Effector memory CD8-positive, alpha-beta T cell (primary cell): ENCODE results near the gene PPP1R14D.

Experiments used
- ATAC-seq: fragments of 150-1000 bp; cut with Tn5 transposase; replicated peaks from 2 replicates; pipeline ENCODE4 v1.10.0; 2021; ENCODE audit warnings: mild to moderate bottlenecking, moderate library complexity
- DNase-seq, 3 experiments: peaks; one replicate each; pipeline ENCODE4 v3.0.0; 2021
- H3K27ac Mint-ChIP-seq, 2 donors: one replicate each; pipeline ENCODE4 v1.8.0; 2022; ENCODE audit warnings: mild to moderate bottlenecking in 2 of 2, mixed read lengths in 2 of 2, moderate library complexity in 2 of 2
- H3K27me3 Mint-ChIP-seq, 2 donors: one replicate each; pipeline ENCODE4 v1.8.0; 2022; ENCODE audit warnings: mixed read lengths in 2 of 2
- H3K36me3 Mint-ChIP-seq: one replicate; pipeline ENCODE4 v1.8.0; 2022; ENCODE audit warnings: mild to moderate bottlenecking, moderate library complexity, mixed read lengths; ENCODE audit not compliant: insufficient read depth
- H3K4me1 Mint-ChIP-seq, 2 donors: one replicate each; pipeline ENCODE4 v1.8.0; 2022; ENCODE audit warnings: low read depth in 2 of 2, mixed read lengths in 2 of 2
- H3K4me3 Mint-ChIP-seq, 2 donors: one replicate each; pipeline ENCODE4 v1.8.0; 2022; ENCODE audit warnings: mild to moderate bottlenecking in 2 of 2, mixed read lengths in 2 of 2, moderate library complexity in 2 of 2
- H3K9me3 Mint-ChIP-seq, 2 donors: one replicate each; pipeline ENCODE4 v1.8.0; 2022; ENCODE audit warnings: mixed read lengths in 2 of 2

PPP1R14D gene

DNA sequence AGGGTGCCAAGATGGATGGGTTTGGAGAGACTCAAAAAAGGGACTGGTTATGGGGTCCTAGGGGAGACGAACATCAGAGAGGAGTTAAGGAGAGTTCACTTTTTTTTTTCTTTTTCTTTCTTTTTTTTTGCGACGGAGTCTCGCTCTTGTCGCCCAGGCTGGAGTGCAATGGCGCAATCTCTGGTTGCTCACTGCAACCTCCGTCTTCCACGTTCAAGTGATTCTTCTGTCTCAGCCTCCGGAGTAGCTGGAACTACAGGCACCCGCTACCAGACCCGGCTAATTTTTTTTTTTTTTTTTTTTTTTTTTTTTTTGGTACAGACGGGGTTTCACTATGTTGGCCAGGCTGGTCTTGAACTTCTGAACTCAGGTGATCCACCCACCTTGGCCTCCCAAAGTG is 16.5 kb upstream of the PPP1R14D start:
- H3K9me3 Mint-ChIP-seq, result no peaks in the 10 kb centered on the region
- ATAC-seq, result no peak
- peaks cover 4 to 12% of the 10 kb centered on the region in 2 donors for H3K4me1 Mint-ChIP-seq
- no peak for DNase-seq
- H3K27ac Mint-ChIP-seq, result no peak overlapping the region
- H3K36me3 Mint-ChIP-seq, result no peaks in the 10 kb centered on the region
- H3K27me3 Mint-ChIP-seq, result peaks cover 0 to 7% of the 10 kb centered on the region in 2 donors
- peak overlapping the region; percentile 83 to 85 for H3K4me3 Mint-ChIP-seq

DNA sequence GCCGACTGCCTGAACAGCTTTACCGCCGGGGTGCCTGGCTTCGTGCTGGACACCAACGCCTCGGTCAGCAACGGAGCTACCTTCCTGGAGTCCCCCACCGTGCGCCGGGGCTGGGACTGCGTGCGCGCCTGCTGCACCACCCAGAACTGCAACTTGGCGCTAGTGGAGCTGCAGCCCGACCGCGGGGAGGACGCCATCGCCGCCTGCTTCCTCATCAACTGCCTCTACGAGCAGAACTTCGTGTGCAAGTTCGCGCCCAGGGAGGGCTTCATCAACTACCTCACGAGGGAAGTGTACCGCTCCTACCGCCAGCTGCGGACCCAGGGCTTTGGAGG is 16.2 kb upstream of the PPP1R14D start:
- H3K4me3 Mint-ChIP-seq, result peak overlapping the region; percentile 83 to 85
- peaks cover 4 to 12% of the 10 kb centered on the region in 2 donors for H3K4me1 Mint-ChIP-seq
- H3K36me3 Mint-ChIP-seq, result no peaks in the 10 kb centered on the region
- ATAC-seq (peak; percentile 69), DNase-seq (peak in 2 of 3 experiments; percentile 14 to 18)
- H3K27ac Mint-ChIP-seq, result no peak overlapping the region
- H3K9me3 Mint-ChIP-seq, result no peaks in the 10 kb centered on the region
- peaks cover 0 to 7% of the 10 kb centered on the region in 2 donors for H3K27me3 Mint-ChIP-seq

DNA sequence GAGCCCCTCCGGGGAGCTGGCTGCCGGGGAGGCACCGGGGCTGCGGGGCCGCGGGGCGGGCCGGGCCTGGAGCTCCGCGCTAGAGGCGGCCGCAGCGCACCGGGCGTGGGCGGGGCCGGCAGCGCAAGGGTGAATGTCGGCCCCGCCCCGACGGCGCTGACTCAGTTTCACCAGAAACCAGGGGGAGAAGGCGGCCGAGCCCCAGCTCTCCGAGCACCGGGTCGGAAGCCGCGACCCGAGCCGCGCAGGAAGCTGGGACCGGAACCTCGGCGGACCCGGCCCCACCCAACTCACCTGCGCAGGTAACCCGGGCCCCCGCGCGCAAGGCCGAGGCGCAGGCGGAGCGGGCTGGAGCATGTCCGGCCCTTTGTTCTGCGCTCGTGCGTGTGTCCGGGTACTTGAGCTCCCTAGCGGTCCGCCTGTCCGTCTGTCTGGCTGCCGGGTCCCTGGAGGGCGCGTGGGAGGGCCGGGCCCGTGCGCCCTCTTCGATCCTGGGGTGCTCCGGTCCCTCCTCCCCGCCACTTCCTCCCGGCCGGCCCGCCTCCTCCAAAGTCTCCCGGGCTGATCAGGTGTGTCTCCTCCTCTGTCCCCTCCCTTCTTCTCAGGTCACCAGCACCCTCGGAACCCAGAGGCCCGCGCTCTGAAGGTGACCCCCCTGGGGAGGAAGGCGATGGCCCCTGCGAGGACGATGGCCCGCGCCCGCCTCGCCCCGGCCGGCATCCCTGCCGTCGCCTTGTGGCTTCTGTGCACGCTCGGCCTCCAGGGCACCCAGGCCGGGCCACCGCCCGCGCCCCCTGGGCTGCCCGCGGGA is 15.6 kb upstream of the PPP1R14D start, which contains the start of gene SPINT1:
SPINT1 (plus strand) TSS at position 164 of the 811 bp plus-strand sequence; CDS start at position 671, 507 bp downstream.
- no peaks in the 10 kb centered on the region for H3K9me3 Mint-ChIP-seq

DNA sequence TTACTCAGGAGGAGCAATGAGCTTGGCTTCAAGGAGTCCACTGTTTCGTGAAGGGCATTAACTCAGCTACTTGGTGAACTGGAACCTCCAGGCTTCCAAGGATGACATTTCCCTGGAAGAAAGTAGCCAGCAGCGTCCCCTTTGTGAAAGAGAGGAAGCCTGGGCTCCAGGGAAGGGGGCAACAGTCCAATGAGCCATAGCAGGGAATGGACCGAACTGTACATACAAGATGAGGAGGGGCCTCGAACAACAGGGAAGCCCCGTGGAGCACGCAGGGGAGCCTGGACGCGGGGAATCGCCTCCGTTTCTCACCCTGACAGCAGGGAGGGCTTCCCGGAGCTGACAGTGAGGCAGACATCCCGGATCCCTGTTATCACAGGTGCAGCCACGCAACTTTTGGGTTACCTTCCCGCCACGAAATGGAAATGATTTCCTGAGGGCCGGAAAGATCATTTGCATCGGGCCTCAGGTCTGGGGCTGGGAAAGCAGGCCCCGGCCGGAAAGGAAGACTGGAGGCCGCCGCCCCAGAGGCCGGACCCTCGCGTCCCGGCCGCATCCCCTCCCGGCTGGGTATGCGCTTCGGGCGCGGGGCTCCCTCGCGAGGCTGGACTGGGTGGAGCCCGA is 14.9 kb upstream of the PPP1R14D start:
- Mint-ChIP-seq H3K9me3 (no peaks in the 10 kb centered on the region), H3K4me1 (peaks cover 4 to 12% of the 10 kb centered on the region in 2 donors), H3K36me3 (no peaks in the 10 kb centered on the region), H3K4me3 (peak overlapping the region; percentile 75 to 84), H3K27ac (no peak overlapping the region), H3K27me3 (peaks cover 0 to 7% of the 10 kb centered on the region in 2 donors)
- DNase-seq, result no peak
- ATAC-seq, result no peak

More for the DNA sequence above, 15.6 kb upstream of the PPP1R14D start, which contains the start of gene SPINT1:
- peak within 1 kb of the TSS; percentile 83 to 85 for H3K4me3 Mint-ChIP-seq
- ATAC-seq, result peak; percentile 61
- H3K27ac Mint-ChIP-seq, result no peak within 1 kb of the TSS
- peaks cover 4 to 12% of the 10 kb centered on the region in 2 donors for H3K4me1 Mint-ChIP-seq
- DNase-seq, result peak in 1 of 3 experiments; percentile 31
- no peaks in the 10 kb centered on the region for H3K36me3 Mint-ChIP-seq
- peaks cover 0 to 7% of the 10 kb centered on the region in 2 donors for H3K27me3 Mint-ChIP-seq

DNA sequence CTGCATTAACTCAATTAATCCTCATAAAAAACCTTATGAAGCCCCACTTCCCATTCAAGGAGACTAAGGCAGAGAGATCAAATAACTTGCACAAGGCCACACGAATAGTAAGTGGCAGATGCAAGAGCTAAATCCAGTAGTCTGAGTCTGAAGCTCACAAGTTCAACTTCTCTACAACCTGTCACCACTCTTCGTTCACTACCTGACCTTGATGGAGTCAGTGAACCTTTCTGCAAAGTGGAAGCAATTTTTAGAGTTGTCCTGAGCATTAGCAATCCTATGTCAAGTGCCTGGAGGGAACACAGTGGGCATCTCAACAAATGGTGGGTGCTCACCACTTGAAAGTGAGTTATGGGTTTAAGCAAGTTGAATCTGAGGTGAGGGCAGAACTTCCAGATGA is 13.2 kb upstream of the PPP1R14D start:
- Mint-ChIP-seq H3K27me3 (peaks cover 0 to 7% of the 10 kb centered on the region in 2 donors), H3K4me1 (peaks cover 4 to 7% of the 10 kb centered on the region in 2 donors), H3K9me3 (no peaks in the 10 kb centered on the region), H3K27ac (no peak overlapping the region), H3K36me3 (no peaks in the 10 kb centered on the region), H3K4me3 (peak overlapping the region in 1 of 2 donors; percentile 45)
- DNase-seq (no peak), ATAC-seq (no peak)

DNA sequence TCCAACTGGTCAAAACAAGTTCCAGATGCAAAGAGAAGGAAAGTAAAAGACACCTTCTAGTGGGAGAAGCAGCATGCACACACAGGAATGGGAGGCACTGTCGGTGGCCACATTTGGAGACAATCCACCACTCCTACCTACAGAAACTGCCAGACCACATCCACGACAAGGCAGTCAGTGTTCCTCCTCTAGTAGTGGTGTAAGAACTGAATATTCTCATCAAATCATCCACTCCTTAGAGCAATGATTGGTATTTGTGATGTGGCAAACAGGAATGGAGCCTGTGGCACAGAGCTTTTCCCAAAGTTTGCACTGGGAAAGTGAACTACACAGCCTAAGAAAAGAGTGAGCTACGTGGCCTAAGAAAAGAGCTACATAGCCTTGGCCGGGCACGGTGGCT is 10.2 kb upstream of the PPP1R14D start:
- H3K36me3 Mint-ChIP-seq, result no peaks in the 10 kb centered on the region
- peaks cover 0 to 7% of the 10 kb centered on the region in 2 donors for H3K27me3 Mint-ChIP-seq
- H3K4me1 Mint-ChIP-seq, result peaks cover 0 to 4% of the 10 kb centered on the region in 2 donors
- DNase-seq, result no peak
- H3K9me3 Mint-ChIP-seq, result no peaks in the 10 kb centered on the region
- H3K4me3 Mint-ChIP-seq, result no peak overlapping the region
- no peak for ATAC-seq
- no peak overlapping the region for H3K27ac Mint-ChIP-seq

DNA sequence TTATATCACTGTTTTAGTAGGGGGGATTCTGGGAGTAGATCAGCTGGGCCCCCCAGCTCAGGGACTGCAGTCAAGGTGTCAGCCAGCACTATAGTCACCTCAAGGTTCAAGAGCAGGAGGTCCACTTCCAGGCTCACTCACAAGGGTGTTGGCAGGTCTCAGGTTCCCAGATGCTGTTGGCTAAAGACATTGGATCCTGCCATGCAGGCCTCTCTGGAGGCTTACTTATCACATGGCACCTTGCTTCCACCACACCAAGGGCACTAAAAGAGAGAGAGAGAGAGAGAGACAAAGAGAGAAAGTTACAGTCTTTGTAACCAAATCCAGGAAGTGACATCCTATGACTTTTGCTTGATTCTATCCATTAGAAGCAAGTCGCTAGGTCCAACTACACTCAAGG is 7.5 kb upstream of the PPP1R14D start:
- no peaks in the 10 kb centered on the region for H3K36me3 Mint-ChIP-seq
- H3K27ac Mint-ChIP-seq, result no peak overlapping the region
- DNase-seq, result no peak

DNA sequence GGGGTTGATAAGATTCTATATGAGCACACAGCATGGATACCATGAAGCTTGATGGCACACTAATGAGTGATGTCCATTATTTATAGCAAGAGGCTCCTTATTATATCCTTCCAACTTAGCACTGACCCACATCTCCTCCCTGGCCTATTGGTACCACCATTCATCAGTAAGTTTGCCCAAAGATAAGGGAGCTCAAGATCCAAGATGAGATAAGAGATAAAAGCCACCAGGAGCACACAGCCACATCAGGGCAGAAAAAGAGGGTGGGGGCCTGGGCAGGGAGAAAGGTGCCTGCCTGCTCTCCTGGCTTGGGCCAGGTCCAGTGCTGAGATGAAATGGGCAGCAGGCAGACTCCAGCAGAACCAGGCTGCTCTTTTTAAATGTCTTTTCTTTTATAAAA is 4.4 kb upstream of the PPP1R14D start:
- H3K36me3 Mint-ChIP-seq, result no peaks in the 10 kb centered on the region
- no peaks in the 10 kb centered on the region for H3K9me3 Mint-ChIP-seq
- H3K27ac Mint-ChIP-seq, result no peak overlapping the region
- peaks cover 0 to 8% of the 10 kb centered on the region in 2 donors for H3K27me3 Mint-ChIP-seq
- H3K4me3 Mint-ChIP-seq, result no peak overlapping the region
- DNase-seq, result no peak
- no peak for ATAC-seq
- no peaks in the 10 kb centered on the region for H3K4me1 Mint-ChIP-seq

More for the DNA sequence above, 7.5 kb upstream of the PPP1R14D start:
- H3K9me3 Mint-ChIP-seq, result no peaks in the 10 kb centered on the region
- H3K4me3 Mint-ChIP-seq, result no peak overlapping the region
- no peaks in the 10 kb centered on the region for H3K4me1 Mint-ChIP-seq
- ATAC-seq, result no peak
- no peaks in the 10 kb centered on the region for H3K27me3 Mint-ChIP-seq

DNA sequence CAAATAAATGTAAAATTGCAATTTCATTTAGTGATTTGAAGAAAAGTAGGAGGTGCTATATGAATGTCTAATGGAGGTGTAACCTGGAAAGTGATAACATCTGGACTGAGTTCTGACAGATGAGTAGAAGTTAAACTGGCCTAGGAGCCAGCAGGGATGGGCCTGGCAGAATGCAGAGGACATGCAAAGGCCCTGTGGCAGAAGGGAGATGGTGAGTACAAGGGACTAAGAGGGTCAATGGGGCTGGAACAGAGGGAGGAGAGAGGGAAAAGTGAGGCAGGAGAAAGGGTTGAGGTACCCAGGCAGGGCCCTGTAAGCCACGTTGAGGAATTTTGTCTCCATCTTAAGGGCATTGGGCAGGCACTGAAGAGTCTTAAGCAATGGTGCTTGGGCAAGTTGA is 3.4 kb upstream of the PPP1R14D start:
- Mint-ChIP-seq H3K4me1 (no peaks in the 10 kb centered on the region), H3K27ac (no peak overlapping the region), H3K4me3 (no peak overlapping the region), H3K36me3 (no peaks in the 10 kb centered on the region), H3K9me3 (no peaks in the 10 kb centered on the region), H3K27me3 (peaks cover 0 to 8% of the 10 kb centered on the region in 2 donors)
- ATAC-seq (no peak), DNase-seq (no peak)

DNA sequence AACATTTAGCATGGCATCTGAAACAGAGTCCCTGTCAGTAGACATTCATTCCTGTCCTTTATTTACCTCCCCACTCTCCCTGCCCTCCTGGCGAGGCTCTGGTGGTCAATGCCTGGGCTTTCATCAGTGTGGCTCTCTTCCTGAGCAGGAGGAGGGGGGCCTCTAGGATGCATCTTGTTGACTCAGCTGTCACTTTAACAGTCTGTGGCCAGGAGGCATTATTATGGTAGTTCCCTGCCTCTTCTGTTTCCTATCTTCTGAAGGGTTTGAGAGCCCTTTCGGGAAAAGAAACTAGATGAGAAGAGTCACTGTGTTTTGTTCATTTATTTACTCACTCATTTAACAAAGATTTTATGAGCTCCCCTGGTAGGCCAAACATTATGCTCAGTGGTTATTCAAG is 2.4 kb upstream of the PPP1R14D start:
- DNase-seq (no peak), ATAC-seq (no peak)
- Mint-ChIP-seq H3K27me3 (peaks cover 0 to 8% of the 10 kb centered on the region in 2 donors), H3K9me3 (no peaks in the 10 kb centered on the region), H3K27ac (no peak overlapping the region), H3K4me1 (no peaks in the 10 kb centered on the region), H3K4me3 (no peak overlapping the region), H3K36me3 (no peaks in the 10 kb centered on the region)

DNA sequence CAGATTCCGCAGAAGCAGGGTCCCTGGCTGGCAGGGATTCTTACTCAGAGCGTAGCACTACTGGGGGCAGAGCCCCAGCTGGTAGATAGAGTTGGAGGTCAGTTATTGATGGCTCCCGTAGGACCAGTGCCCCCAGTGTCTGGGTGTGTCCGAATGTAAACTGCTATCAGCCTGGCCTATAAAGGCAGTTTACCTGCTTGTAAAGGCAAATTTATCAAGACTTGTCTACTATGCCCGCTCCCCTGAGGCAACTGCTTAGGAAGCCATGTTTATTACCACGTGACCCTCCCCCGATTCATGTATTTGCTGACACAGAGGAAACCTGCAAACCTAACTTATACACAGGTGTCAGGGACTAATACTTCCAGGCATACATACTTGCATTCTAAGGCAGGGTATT is 607 bp upstream of the PPP1R14D start:
- no peak for DNase-seq
- no peaks in the 10 kb centered on the region for H3K36me3 Mint-ChIP-seq
- H3K4me3 Mint-ChIP-seq, result no peak overlapping the region
- no peaks in the 10 kb centered on the region for H3K9me3 Mint-ChIP-seq
- peaks cover 8 to 17% of the 10 kb centered on the region in 2 donors for H3K27me3 Mint-ChIP-seq
- no peaks in the 10 kb centered on the region for H3K4me1 Mint-ChIP-seq
- H3K27ac Mint-ChIP-seq, result no peak overlapping the region
- no peak for ATAC-seq

DNA sequence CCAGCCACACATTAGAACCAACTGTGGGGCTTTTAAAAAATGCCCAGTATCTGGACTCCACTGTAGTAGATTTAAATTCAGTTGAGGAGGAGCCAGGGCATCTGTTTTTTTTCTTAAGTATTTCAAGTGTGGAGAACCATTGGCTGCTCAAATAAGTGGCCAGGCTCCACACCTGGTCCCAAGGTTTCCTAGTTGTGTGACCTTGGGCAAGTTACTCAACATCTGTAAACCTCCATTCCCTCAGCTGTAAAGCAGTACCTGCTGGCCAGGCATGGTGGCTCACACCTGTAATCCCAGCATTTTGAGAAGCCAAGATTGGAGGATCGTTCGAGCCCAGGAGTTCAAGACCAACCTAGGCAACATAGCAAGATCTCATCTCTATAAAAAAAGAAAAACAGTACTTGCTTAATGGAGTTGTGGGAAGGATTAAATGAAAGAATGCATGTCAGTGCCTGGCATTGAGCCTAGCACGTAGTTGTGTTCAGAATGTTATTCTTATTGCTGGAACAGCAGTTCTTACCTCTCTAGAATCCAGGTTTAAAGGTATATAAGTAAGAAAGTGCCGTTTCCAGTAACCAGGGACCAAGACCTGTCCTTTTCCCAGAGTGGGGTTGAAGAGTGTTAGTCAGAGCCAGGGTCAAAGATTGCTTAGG is 2.0 kb downstream of the PPP1R14D start:
- Mint-ChIP-seq H3K9me3 (no peaks in the 10 kb centered on the region), H3K27me3 (peaks cover 8 to 19% of the 10 kb centered on the region in 2 donors), H3K4me1 (no peaks in the 10 kb centered on the region), H3K36me3 (no peaks in the 10 kb centered on the region), H3K27ac (no peak overlapping the region), H3K4me3 (no peak overlapping the region)
- DNase-seq (no peak), ATAC-seq (no peak)

DNA sequence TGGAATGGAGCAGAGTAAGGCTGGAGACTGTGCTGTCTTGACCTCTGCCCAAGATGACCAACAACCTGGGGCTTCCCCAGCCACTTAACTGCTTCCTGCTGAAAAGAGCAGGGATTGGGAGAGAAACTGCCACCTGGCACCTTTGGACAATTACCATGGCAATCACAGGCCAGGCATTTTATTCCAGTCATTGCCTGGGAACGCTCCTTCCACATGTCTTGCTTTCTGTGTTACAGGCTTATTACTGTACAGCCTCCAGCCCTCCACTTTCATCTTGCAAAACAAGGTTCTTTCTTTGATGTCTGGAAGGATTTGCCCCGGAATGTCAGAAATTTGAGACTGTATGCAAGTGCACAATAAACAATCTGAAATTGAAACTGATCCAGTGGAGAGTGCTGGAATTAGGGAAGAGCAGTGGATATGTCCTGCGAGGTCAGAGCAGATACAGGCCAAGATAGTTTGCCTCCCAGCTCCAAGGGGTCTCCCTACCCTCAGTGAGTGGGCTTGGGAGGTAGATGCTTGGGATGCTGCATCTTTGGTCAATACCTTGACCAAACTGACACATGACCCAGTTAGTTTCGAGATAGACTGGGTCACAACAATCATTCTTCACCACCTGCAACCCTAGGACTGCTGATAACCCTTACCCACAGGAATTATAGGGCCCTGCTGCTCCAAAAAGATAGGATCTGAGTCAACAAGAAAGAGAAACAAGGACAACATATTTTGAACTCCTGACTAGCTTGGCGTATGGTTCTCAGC is 2.7 kb downstream of the PPP1R14D start:
- DNase-seq (no peak), ATAC-seq (no peak)
- no peak overlapping the region for H3K27ac Mint-ChIP-seq
- no peaks in the 10 kb centered on the region for H3K36me3 Mint-ChIP-seq
- H3K27me3 Mint-ChIP-seq, result peaks cover 8 to 19% of the 10 kb centered on the region in 2 donors
- no peak overlapping the region for H3K4me3 Mint-ChIP-seq
- H3K4me1 Mint-ChIP-seq, result no peaks in the 10 kb centered on the region
- H3K9me3 Mint-ChIP-seq, result no peaks in the 10 kb centered on the region
